ENCODE results near the gene CTIF.

Gene CTIF

DNA sequence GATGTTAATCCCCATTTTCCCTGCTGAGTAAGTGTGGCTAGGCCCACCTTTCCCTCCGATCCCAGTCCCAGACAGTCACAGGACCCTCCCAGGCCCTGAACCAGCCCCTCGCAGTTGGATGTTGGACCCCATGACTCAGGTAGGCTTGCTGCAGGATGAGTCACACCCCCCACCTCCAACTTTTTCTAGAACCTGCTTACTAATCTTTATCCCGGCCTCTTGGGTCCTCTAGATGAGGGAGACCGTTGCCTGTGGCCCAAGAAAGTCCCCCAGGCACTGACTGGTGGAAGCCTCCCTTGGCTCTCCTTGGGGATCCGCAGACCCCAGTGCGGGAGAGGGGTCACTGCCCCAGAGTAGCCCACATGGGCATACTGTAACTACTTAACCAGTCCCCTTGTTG lies 313.5 kb downstream of the CTIF start:
- DNase-seq: no peak
- Histone ChIP-seq H2AFZ (ENCODE audit: low read length) (no peak overlapping the region), H3K9me3 (replicated peaks; ENCODE audit: insufficient read depth, low read length) (no peaks in the 10 kb centered on the region), H3K79me2 (ENCODE audit: low read length) (no peaks in the 10 kb centered on the region), H3K4me1 (ENCODE audit: low read length) (peaks cover 23% of the 10 kb centered on the region), H3K9ac (ENCODE audit: low read length) (no peak overlapping the region), H3K9me2 (replicated peaks; ENCODE audit: insufficient read depth, low read length) (no peaks in the 10 kb centered on the region), H3K4me3 (ENCODE audit: low read length) (no peak overlapping the region), H3K4me2 (ENCODE audit: low read depth, low read length) (no peak overlapping the region), H3K27ac (ENCODE audit: low read length) (no peak overlapping the region), H3K36me3 (replicated peaks; ENCODE audit: insufficient read depth, low read length) (no peaks in the 10 kb centered on the region), H3K27me3 (replicated peaks; ENCODE audit: insufficient read depth, low read length) (no peaks in the 10 kb centered on the region), H4K20me1 (ENCODE audit: insufficient read depth, low read length) (no peaks in the 10 kb centered on the region), H3F3A (ENCODE audit: insufficient read depth, low read length) (no peaks in the 10 kb centered on the region)
- TF ChIP-seq CTCF (IDR thresholded peaks at IDR 0.05; ENCODE audit: low read length) (no peak), EZH2 (optimal IDR thresholded peaks at IDR 0.05; ENCODE audit: low read depth, low read length) (no peak)

- H3K27ac ChIP-seq (ENCODE audit: low read length): no peak overlapping the region
- H3K27me3 ChIP-seq (replicated peaks; ENCODE audit: insufficient read depth, low read length): no peaks in the 10 kb centered on the region
- H3F3A ChIP-seq (ENCODE audit: insufficient read depth, low read length): no peaks in the 10 kb centered on the region
- H3K4me2 ChIP-seq (ENCODE audit: low read depth, low read length): no peak overlapping the region
- peaks cover 23% of the 10 kb centered on the region for H3K4me1 ChIP-seq (ENCODE audit: low read length)
- no peaks in the 10 kb centered on the region for H3K79me2 ChIP-seq (ENCODE audit: low read length)
- no peak for DNase-seq
- H3K36me3 ChIP-seq (replicated peaks; ENCODE audit: insufficient read depth, low read length): no peaks in the 10 kb centered on the region
- H3K9ac ChIP-seq (ENCODE audit: low read length): no peak overlapping the region
- no peak overlapping the region for H2AFZ ChIP-seq (ENCODE audit: low read length)
- H3K9me3 ChIP-seq (replicated peaks; ENCODE audit: insufficient read depth, low read length): no peaks in the 10 kb centered on the region
- no peak overlapping the region for H3K4me3 ChIP-seq (ENCODE audit: low read length)
- H3K9me2 ChIP-seq (replicated peaks; ENCODE audit: insufficient read depth, low read length): no peaks in the 10 kb centered on the region
- TF ChIP-seq EZH2phosphoT487 (IDR thresholded peaks at IDR 0.05; ENCODE audit: low read length) (no peak), CTCF (IDR thresholded peaks at IDR 0.05; ENCODE audit: low read length) (no peak), EZH2 (optimal IDR thresholded peaks at IDR 0.05; ENCODE audit: low read depth, low read length) (no peak)
- H4K20me1 ChIP-seq (ENCODE audit: insufficient read depth, low read length): no peaks in the 10 kb centered on the region
Measured at GRCh38 chr18:48852794-48853193, 314.0 kb downstream of the CTIF start.

- Histone ChIP-seq H3F3A (ENCODE audit: insufficient read depth, low read length) (no peaks in the 10 kb centered on the region), H3K4me2 (ENCODE audit: low read depth, low read length) (no peak overlapping the region), H3K4me3 (ENCODE audit: low read length) (no peak overlapping the region), H4K20me1 (ENCODE audit: insufficient read depth, low read length) (no peaks in the 10 kb centered on the region), H3K27me3 (replicated peaks; ENCODE audit: insufficient read depth, low read length) (no peaks in the 10 kb centered on the region), H3K4me1 (ENCODE audit: low read length) (peaks cover 23% of the 10 kb centered on the region), H3K9me3 (replicated peaks; ENCODE audit: insufficient read depth, low read length) (no peaks in the 10 kb centered on the region), H2AFZ (ENCODE audit: low read length) (no peak overlapping the region), H3K9me2 (replicated peaks; ENCODE audit: insufficient read depth, low read length) (no peaks in the 10 kb centered on the region), H3K36me3 (replicated peaks; ENCODE audit: insufficient read depth, low read length) (no peaks in the 10 kb centered on the region), H3K9ac (ENCODE audit: low read length) (no peak overlapping the region), H3K27ac (ENCODE audit: low read length) (no peak overlapping the region), H3K79me2 (ENCODE audit: low read length) (no peaks in the 10 kb centered on the region)
- no peak for DNase-seq
- TF ChIP-seq CTCF (IDR thresholded peaks at IDR 0.05; ENCODE audit: low read length): no peak
- TF ChIP-seq EZH2phosphoT487 (IDR thresholded peaks at IDR 0.05; ENCODE audit: low read length): no peak
- no peak for TF ChIP-seq EZH2 (optimal IDR thresholded peaks at IDR 0.05; ENCODE audit: low read depth, low read length)
Measured at GRCh38 chr18:48853588-48853987, 314.8 kb downstream of the CTIF start.

All from MM.1S (cell line).